GM10266 (cell line): Measurements from ENCODE around the gene PCBP1.

Experiments used
- DNase-seq: peaks from one replicate; pipeline ENCODE4 v3.0.0; 2012; ENCODE audit errors: extremely low spot score
- CTCF ChIP-seq: IDR thresholded peaks from 2 replicates; pipeline ENCODE4 v1.5.1; 2012; ENCODE audit warnings: mild to moderate bottlenecking, low read depth; ENCODE audit not compliant: control insufficient read depth, insufficient read depth; ENCODE audit errors: missing control alignments

PCBP1 gene

DNA sequence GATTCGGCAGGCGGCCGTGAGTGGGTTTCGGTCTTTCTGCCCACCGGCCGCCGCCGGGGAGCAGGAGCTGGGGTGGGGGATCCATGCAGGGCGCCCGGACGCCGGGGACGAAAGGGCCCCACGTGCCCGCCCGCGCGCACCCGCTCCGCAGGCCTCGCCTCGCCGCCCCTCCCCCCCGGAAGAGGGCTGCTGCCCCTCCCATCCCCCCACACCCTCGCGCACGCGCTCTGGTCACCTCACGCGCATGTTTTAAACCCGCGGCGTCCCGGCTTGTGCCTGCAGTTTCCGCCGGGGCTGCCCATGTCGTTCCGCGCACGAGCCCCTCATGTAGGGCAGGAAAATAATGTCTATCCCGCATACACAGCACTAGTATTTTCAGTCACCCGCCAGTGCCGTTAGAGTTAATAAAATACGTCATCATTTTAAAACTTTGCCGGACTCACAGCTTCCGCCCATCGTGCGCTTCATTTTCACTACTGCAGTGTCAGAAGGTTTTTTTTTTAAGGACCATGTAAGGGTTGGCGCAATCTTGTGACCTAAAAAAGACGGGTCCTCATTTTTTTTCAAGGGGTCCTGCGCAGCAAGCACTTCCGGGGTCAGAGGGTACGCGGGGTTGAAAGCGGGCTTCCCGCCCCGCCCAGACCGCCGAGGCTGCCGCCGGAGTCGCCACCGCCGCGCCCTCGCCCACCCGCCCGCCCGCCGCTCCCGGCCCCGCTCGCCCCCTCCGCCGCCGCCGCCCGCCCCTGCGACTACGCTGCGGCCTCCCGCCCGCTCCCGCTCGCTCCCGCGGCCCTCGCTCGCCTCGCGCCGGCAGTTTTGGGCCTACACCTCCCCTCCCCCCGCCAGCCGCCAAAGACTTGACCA lies at the start of gene PCBP1:
PCBP1 (plus strand) TSS at position 640 of the 864 bp plus-strand sequence. CDS start 267 bp downstream, outside the sequence.
- TF ChIP-seq CTCF: no peak
- peak; percentile 97 for DNase-seq

DNA sequence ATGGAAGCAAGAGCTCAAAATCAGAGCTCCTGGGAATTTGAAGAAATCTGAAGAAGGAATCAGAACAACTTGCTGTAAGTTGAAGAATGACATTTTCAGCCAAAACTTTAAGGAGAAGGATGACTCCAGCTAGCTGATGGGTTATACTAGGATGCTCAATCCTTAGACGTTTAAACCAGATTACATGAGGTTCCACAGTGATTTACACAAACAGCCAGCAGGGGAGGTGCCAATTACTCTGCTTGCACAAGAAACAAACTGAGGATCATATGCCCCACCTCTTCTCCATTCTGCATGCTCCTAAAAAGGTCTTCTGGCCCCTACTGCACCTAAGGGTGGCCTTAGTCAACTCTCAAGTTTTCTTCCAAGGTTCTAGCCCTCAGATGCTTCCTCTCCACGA lies 47.9 kb upstream of the PCBP1 start:
- no peak for TF ChIP-seq CTCF
- no peak for DNase-seq

DNA sequence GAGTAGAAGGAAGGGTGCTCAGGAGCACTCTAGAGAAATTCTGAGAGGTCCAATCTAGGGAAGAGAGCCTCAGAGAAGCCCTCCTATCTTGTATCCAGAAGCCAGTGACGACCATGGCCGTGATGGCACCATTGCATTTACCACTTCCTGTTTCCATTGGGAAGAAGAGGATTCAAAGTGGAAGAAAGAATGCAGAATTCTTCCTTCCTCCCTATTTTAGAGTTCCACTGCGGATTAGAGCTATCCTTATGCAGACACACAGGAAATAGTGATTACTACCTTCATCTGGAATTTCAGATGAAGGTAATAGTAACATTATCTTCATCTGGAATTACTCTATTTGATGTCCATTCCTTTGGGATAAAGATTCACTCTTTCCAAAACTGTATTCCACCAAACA lies 45.6 kb upstream of the PCBP1 start:
- DNase-seq: no peak
- no peak for TF ChIP-seq CTCF

DNA sequence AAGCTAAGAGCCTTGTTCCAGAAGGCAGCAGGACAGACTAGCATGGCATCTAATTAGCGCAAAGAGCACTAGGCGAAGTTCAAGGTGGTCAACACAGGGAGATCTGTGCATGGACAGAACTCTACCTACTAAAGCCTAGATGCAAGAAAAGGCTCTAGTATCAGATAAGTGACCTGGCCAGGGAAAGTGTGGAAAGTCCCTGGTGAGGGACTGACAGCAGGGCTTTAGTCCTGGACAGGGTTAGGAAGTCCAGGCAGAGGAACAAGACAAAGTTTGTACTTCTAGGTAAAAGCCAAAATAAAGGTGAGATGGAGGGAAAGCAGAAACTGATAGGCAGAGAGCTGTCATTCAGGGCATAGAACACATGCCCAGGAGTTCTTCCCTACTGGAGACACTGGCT lies 45.0 kb upstream of the PCBP1 start:
- no peak for TF ChIP-seq CTCF
- DNase-seq: no peak

DNA sequence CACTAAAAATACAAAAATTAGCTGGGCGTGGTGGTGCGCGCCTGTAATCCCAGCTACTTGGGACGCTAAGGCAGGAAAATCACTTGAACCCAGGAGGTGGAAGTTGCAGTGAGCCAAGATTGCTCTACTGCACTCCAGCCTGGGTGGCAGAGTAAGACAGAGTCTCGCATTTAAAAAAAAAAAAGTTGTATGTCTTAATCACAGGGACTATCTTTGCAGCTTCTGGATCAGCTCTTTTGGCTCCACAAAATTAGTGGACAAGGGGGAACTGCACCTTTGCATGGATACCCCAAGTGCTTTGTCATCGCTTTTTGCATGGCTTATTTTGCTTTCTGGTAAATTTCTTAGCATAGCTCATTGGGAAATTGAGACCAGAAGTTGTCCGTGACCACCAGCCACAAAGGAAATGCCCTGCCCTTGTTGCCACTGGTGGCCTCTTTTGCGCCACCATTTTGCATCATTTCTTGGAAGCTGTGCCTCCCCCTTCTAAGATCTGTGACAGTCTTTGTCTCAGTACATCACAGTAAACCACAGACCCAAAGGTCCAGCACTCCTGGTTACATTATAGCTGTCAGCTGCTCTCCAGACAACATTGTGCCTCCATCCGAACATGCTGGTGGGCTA lies 43.9 kb upstream of the PCBP1 start:
- TF ChIP-seq CTCF: no peak
- no peak for DNase-seq

DNA sequence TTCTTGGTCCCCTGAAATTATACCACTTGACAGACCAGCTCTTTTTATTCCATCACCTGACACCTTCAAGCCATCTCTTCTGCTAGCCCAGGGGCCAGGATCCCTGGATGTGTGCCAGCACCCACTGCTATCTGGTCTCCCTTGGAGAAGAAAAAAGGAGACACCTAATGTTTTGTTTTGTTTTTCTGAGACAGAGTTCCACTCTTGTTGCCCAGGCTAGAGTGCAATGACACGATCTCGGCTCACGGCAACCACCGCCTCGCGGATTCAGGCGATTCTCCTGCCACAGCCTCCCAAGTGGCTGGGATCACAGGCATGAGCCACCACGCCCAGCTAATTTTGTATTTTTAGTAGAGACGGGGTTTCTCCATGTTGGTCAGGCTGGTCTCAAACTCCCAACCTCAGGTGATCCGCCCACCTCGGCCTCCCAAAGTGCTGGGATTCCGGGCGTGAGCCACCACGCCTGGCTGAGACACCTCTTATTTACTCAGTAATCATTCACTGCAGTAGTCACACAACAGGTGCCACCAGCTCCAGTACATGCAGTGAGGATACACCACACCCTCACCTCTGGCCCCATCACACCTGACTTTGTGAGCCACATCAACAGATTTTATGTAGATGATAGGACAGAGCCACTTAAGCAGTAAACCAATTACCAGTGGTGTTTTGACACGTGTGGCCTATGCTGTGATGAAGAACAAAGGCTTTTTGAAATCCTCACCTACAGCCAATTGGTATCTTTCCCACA lies 42.8 kb upstream of the PCBP1 start:
- no peak for TF ChIP-seq CTCF

More for the DNA sequence above, 42.8 kb upstream of the PCBP1 start:
- DNase-seq: no peak
